Upper lobe of left lung (tissue), 6 donors: Measurements from ENCODE around the gene DCTN2. TPM values are rescaled to one million over a fixed set of nuclear protein-coding genes. Genes with fewer than 3 reads are reported as not detected.

Experiments used
- ATAC-seq, 2 donors: fragments of 200-7000 bp; cut with Tn5 transposase; one replicate each; pipeline ENCODE4 v1.9.1; 2022; ENCODE audit warnings: mild to moderate bottlenecking in 2 of 2, moderate library complexity in 2 of 2; ENCODE audit not compliant: low FRiP score in 2 of 2
- DNase-seq, 2 donors: peaks; one replicate each; pipeline ENCODE4 v3.0.0-alpha.2; 2019 to 2020
- H3K27ac ChIP-seq, 4 donors: fragments of 200-600 bp; sonication (generic); one replicate each; pipeline ENCODE4 v1.5.1; 2016 to 2019
- H3K27me3 ChIP-seq, 4 donors: fragments of 200-600 bp; sonication (generic); one replicate each; pipeline ENCODE4 v1.5.1; 2017 to 2019
- H3K36me3 ChIP-seq, 4 donors: fragments of 200-600 bp; sonication (generic); one replicate each; pipeline ENCODE4 v1.5.1; 2016 to 2019
- H3K4me1 ChIP-seq, 4 donors: fragments of 200-600 bp; sonication (generic); one replicate each; pipeline ENCODE4 v1.5.1; 2018 to 2019
- H3K4me3 ChIP-seq, 4 donors: fragments of 200-600 bp; sonication (generic); one replicate each; pipeline ENCODE4 v1.5.1; 2017 to 2019; ENCODE audit warnings: mild to moderate bottlenecking in 2 of 4, moderate library complexity in 1 of 4
- H3K9me3 ChIP-seq, 4 donors: fragments of 200-600 bp; sonication (generic); one replicate each; pipeline ENCODE4 v1.5.1; 2018 to 2019
- CTCF ChIP-seq, 6 experiments: fragments of 450-650 bp in 4 of 6; fragments of 200-600 bp in 2 of 6; sonication (generic) in 2 of 6; IDR thresholded peaks; one replicate each; pipeline ENCODE4 v1.5.1; 2016 to 2019; ENCODE audit warnings: antibody characterized with exemption in 6 of 6
- EP300 ChIP-seq, 4 donors: sonication (generic); formaldehyde crosslinking; IDR thresholded peaks; one replicate each; pipeline ENCODE4 v1.5.1; 2017; ENCODE audit warnings: antibody characterized with exemption in 4 of 4, control low read depth in 2 of 4
- POLR2A ChIP-seq, 4 donors: fragments of 450-650 bp; IDR thresholded peaks; one replicate each; pipeline ENCODE4 v1.5.1; 2016 to 2017; ENCODE audit warnings: antibody characterized with exemption in 4 of 4, mild to moderate bottlenecking in 2 of 4
- POLR2AphosphoS5 ChIP-seq, 2 donors: sonication (generic); formaldehyde crosslinking; IDR thresholded peaks; one replicate each; pipeline ENCODE4 v1.5.1; 2017; ENCODE audit warnings: antibody characterized with exemption in 2 of 2
- WGBS, 2 donors: methylation state at CpG; one replicate each; pipeline ENCODE4 v1.1.5; 2017 to 2018; 5-methylcytosine and 5-hydroxymethylcytosine counted together
- small RNA-seq, 4 donors: library from RNA; depleted of rRNA; stranded (forward); fragments of <200 nt; gene quantifications; one replicate each; pipeline ENCODE3, GENCODE V24; 2016
- total RNA-seq, 6 donors: library from RNA; depleted of rRNA in 4 of 6; stranded (reverse); fragments of >200 nt in 4 of 6; gene quantifications; one replicate each; pipeline versions ENCODE4 v1.1.0 to v1.2.1, GENCODE V29; 2016 to 2021
- donor health status: DM: no; HTN: no; CAD: no; lungs with moderate emphysema.
- donor health status: DM: no; HTN: yes; CAD: no; lungs with severe emphysema.

DCTN2 gene
- total RNA-seq, 6 donors from 2014 or later = 83.1 to 145 (median 110) TPM

GRCh38 chr12:57483466-57483865 is 63.5 kb downstream of the DCTN2 start:
- H3K4me1 ChIP-seq = peaks cover 6 to 15% (median 9%) of the 10 kb centered on the region in 4 donors
- H3K4me3 ChIP-seq = no peak overlapping the region
- DNase-seq (no peak), ATAC-seq (no peak)
- H3K36me3 ChIP-seq = no peaks in the 10 kb centered on the region
- H3K27me3 ChIP-seq = no peaks in the 10 kb centered on the region
- WGBS, 2 donors = 59 to 67% methylated on average over 5 of the region's 5 CpGs
- no peak for TF ChIP-seq CTCF (IDR thresholded peaks at IDR 0.05)
- TF ChIP-seq POLR2AphosphoS5 (IDR thresholded peaks at IDR 0.05) = no peak
- no peak for TF ChIP-seq POLR2A (IDR thresholded peaks at IDR 0.05)
- no peak for TF ChIP-seq EP300 (IDR thresholded peaks at IDR 0.05)
- no peaks in the 10 kb centered on the region for H3K9me3 ChIP-seq
- H3K27ac ChIP-seq = no peak overlapping the region

DNA sequence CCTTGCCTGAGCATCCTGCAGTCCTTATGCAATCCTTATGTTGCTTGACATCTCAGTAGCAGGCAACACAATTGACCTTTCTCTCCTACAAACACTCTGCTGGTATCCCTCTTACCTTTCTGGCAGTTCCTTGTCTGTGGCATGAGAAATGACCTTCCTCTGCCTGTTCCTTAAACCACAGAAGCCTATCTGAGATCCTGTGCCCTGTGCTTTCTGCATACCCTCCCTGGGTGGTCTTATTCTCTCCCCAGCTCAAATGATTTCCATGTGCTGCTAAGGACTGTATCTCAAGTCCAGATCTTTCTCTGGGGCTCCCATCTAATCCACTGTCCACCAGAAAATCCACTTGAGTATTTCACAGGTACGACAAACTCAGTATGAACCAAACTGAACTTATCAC is 65.3 kb downstream of the DCTN2 start:
- Histone ChIP-seq H3K4me3 (no peak overlapping the region), H3K27ac (peak overlapping the region in 1 of 4 donors; percentile 3), H3K27me3 (peaks cover 0 to 1% (median under 1%) of the 10 kb centered on the region in 4 donors), H3K9me3 (no peaks in the 10 kb centered on the region), H3K4me1 (peaks cover 3 to 14% (median 5%) of the 10 kb centered on the region in 4 donors), H3K36me3 (no peaks in the 10 kb centered on the region)
- ATAC-seq (no peak), DNase-seq (no peak)
- TF ChIP-seq CTCF (IDR thresholded peaks at IDR 0.05) (no peak), POLR2A (IDR thresholded peaks at IDR 0.05) (no peak), POLR2AphosphoS5 (IDR thresholded peaks at IDR 0.05) (no peak), EP300 (IDR thresholded peaks at IDR 0.05) (no peak)
- WGBS, 2 donors = 70 to 80% methylated on average over 1 of the region's 1 CpG

Small RNAs within 50 kb of the gene (small RNA-seq; reads per million reads assigned to genes)
- 0 to 0.07 (median 0) reads per million in 4 donors for gene MIR616

Other genes starting within 250 kb of the DCTN2 start
- 10 to 100 TPM; 39.2 to 94.3 (median 59.2) TPM for gene R3HDM2, start 116.1 kb downstream of the DCTN2 start, total RNA-seq
- not detected for gene INHBC, start 112.4 kb downstream of the DCTN2 start, total RNA-seq
- under 1 TPM in 1 of 6 donors, not detected in 5; 0.11 TPM for gene INHBE, start 91.9 kb downstream of the DCTN2 start, total RNA-seq
- gene GLI1, start 87.4 kb downstream of the DCTN2 start, total RNA-seq = 1 to 10 TPM in 2 of 6 donors, under 1 TPM in 2, not detected in 2; 0.69 to 3.0 (median 1.5) TPM
- 100 to 1,000 TPM in 1 of 6 donors, 10 to 100 TPM in 5; 29.2 to 131 (median 43.7) TPM for gene ARHGAP9, start 67.3 kb downstream of the DCTN2 start, total RNA-seq
- gene MARS1, start 59.1 kb downstream of the DCTN2 start, total RNA-seq = 100 to 1,000 TPM in 3 of 6 donors, 10 to 100 TPM in 3; 73.9 to 189 (median 101) TPM
- 10 to 100 TPM; 26.1 to 45.1 (median 33.1) TPM for gene DDIT3, start 26.7 kb downstream of the DCTN2 start, total RNA-seq
- gene MBD6, start 24.4 kb downstream of the DCTN2 start, total RNA-seq = 100 to 1,000 TPM in 3 of 6 donors, 10 to 100 TPM in 3; 25.1 to 184 (median 94.7) TPM
- under 1 TPM in 5 of 6 donors, not detected in 1; 0.06 to 0.39 (median 0.20) TPM for gene KIF5A, start 2.9 kb upstream of the DCTN2 start, total RNA-seq
- gene PIP4K2C, start 44.0 kb upstream of the DCTN2 start, total RNA-seq = 10 to 100 TPM; 13.4 to 56.7 (median 30.7) TPM
- 10 to 100 TPM; 12.8 to 44.0 (median 21.1) TPM for gene DTX3, start 57.6 kb upstream of the DCTN2 start, total RNA-seq
- gene ARHGEF25, start 64.2 kb upstream of the DCTN2 start, total RNA-seq = 10 to 100 TPM in 2 of 6 donors, 1 to 10 TPM in 4; 6.6 to 78.6 (median 8.2) TPM
- gene B4GALNT1, start 86.0 kb upstream of the DCTN2 start, total RNA-seq = 1 to 10 TPM in 1 of 6 donors, under 1 TPM in 5; under 0.01 to 2.6 (median 0.80) TPM
- gene OS9, start 146.9 kb upstream of the DCTN2 start, total RNA-seq = 100 to 1,000 TPM; 171 to 305 (median 278) TPM
- gene AGAP2, start 191.6 kb upstream of the DCTN2 start, total RNA-seq = 1 to 10 TPM; 2.0 to 7.3 (median 5.8) TPM
- gene TSPAN31, start 197.8 kb upstream of the DCTN2 start, total RNA-seq = 10 to 100 TPM; 16.8 to 54.6 (median 37.3) TPM
- 100 to 1,000 TPM in 2 of 6 donors, 10 to 100 TPM in 4; 38.5 to 109 (median 62.5) TPM for gene CDK4, start 205.1 kb upstream of the DCTN2 start, total RNA-seq
- 10 to 100 TPM; 15.4 to 36.7 (median 21.3) TPM for gene MARCHF9, start 207.9 kb upstream of the DCTN2 start, total RNA-seq
- gene CYP27B1, start 219.9 kb upstream of the DCTN2 start, total RNA-seq = 1 to 10 TPM in 4 of 6 donors, under 1 TPM in 1, not detected in 1; 0.98 to 5.2 (median 2.5) TPM
- gene METTL1, start 224.9 kb upstream of the DCTN2 start, total RNA-seq = 10 to 100 TPM in 4 of 6 donors, 1 to 10 TPM in 2; 1.3 to 30.2 (median 16.9) TPM
- 10 to 100 TPM in 2 of 6 donors, 1 to 10 TPM in 4; 4.2 to 18.3 (median 6.4) TPM for gene EEF1AKMT3, start 225.4 kb upstream of the DCTN2 start, total RNA-seq
- gene TSFM, start 235.6 kb upstream of the DCTN2 start, total RNA-seq = 10 to 100 TPM in 4 of 6 donors, 1 to 10 TPM in 2; 5.0 to 34.0 (median 22.8) TPM